ENCODE measurements around the gene DNASE1. TPM values are rescaled to one million over a fixed set of nuclear protein-coding genes. Genes with fewer than 3 reads are reported as not detected.
A peak's percentile ranks its signal among the peaks of the same experiment; 100 is the strongest.

The DNASE1 gene
- total and polyA plus RNA-seq, 9 of the 15 experiments (the other 6 are each of a cell fraction or from before 2014, with no cell fraction given): 0.53 to 10.1 (median 5.9) TPM

DNA sequence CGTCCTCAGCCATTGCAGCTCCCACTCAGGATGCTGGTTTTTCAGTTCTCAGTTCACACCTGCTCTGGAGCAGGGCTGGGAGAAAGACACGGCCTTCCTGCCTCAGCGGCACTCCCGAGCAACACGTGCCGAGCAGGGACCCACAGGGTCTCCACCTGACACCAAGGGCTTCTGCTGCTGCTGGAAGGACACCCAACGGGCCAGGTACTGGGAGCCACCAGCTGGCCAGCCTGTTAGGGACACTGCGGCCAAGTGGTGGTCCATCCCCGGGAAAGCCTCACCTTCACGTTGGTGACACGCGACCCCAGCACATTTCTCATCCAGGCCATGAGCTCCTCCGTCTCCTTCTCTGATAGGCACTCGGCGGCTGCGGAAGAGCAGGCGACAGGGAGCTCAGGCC is 8.1 kb downstream of the DNASE1 start:
- TF ChIP-seq, protein P1, sequence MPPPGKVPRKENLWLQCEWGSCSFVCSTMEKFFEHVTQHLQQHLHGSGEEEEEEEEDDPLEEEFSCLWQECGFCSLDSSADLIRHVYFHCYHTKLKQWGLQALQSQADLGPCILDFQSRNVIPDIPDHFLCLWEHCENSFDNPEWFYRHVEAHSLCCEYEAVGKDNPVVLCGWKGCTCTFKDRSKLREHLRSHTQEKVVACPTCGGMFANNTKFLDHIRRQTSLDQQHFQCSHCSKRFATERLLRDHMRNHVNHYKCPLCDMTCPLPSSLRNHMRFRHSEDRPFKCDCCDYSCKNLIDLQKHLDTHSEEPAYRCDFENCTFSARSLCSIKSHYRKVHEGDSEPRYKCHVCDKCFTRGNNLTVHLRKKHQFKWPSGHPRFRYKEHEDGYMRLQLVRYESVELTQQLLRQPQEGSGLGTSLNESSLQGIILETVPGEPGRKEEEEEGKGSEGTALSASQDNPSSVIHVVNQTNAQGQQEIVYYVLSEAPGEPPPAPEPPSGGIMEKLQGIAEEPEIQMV (tag; conservative IDR thresholded peaks at IDR 0.05; ENCODE audit: low read depth): no peak
- peak; percentile 55; the same call in 1 of the 2 replicates for TF ChIP-seq POLR2G (IDR thresholded peaks at IDR 0.05; ENCODE audit: low read depth, low read length)
- TF ChIP-seq SRSF7 (optimal IDR thresholded peaks at IDR 0.05; ENCODE audit: low read depth, low read length): no peak
- intact Hi-C loops (cut with micrococcal nuclease) (no loop called here), in situ Hi-C loops (cut with MboI) (no loop called here)
- FAIRE-seq (no peak), DNase-seq (ENCODE audit: extremely low read depth in 1 of 4, low spot score in 3 of 4) (no peak), ATAC-seq (no peak)
- Histone ChIP-seq H3K27ac (ENCODE audit: extremely low read depth, low read depth, low read length) (no peak overlapping the region), H3K9me3 (replicated peaks; ENCODE audit: control insufficient read depth, insufficient read depth, low read depth, low read length) (no peaks in the 10 kb centered on the region), H4K20me1 (replicated peaks; ENCODE audit: control insufficient read depth, insufficient read depth, low read length) (no peaks in the 10 kb centered on the region), H2AFZ (ENCODE audit: low read depth, low read length) (no peak overlapping the region), H3K4me3 (no peak overlapping the region), H3K9ac (ENCODE audit: insufficient read depth in 1 of 2, low read depth in 2 of 2, low read length in 2 of 2) (peak overlapping the region in 1 of 2 experiments; percentile 67; a peak in 1 of 4 replicates), H3K27me3 (ENCODE audit: control insufficient read depth in 2 of 2, insufficient read depth in 2 of 2, low read length in 2 of 2) (no peaks in the 10 kb centered on the region), H3K79me2 (ENCODE audit: control insufficient read depth, insufficient read depth, low read length) (no peaks in the 10 kb centered on the region), H3K4me1 (replicated peaks in 1 of 2; ENCODE audit: control insufficient read depth in 2 of 2, insufficient read depth in 2 of 2, low read length in 2 of 2) (peaks cover 0 to 5% of the 10 kb centered on the region in 2 experiments; a peak in 2 of 5 replicates), H3K36me3 (ENCODE audit: control insufficient read depth, insufficient read depth, low read length) (peaks cover 96% of the 10 kb centered on the region; the same call in 2 of the 3 replicates), H3K9me1 (ENCODE audit: control insufficient read depth, insufficient read depth, low read length) (no peaks in the 10 kb centered on the region), H3K4me2 (ENCODE audit: insufficient read depth, low read length) (no peak overlapping the region)
- ChIA-PET POLR2A (interaction anchor here (0.5 to 1.2 kb wide), 5 partner anchors 9 to 77 kb away, joined by 3 to 8 read pairs (median 4); no protein-coding TSS in a partner anchor), CTCF (ENCODE audit: low intra/inter-chr PET ratio) (no interaction called here)
- no TSS peak for BruUV-seq (replicated peaks)
- 94% methylated on average over 17 of the region's 17 CpGs for WGBS (ENCODE audit: insufficient coverage, low coverage, missing lambda C conversion rate)
